Activated T-helper 2 cell treated with anti-CD3 and anti-CD28 coated beads, Interferon-gamma antibody, Interleukin-2, Interleukin-4, amounts not matched to agents 10 μg/mL and 5 μg/mL and 100 μg/mL, durations not matched to agents 14 hours and 24 hours and 36 hours (primary cell): Measurements from ENCODE around the gene ETNK1. TPM values are rescaled to one million over a fixed set of nuclear protein-coding genes. Genes with fewer than 3 reads are reported as not detected.

Experiments
- DNase-seq: peaks from one replicate; pipeline ENCODE4 v3.0.0; 2021; ENCODE audit warnings: low spot score
- H3K27ac Mint-ChIP-seq: one replicate; pipeline ENCODE4 v1.8.0; 2021; ENCODE audit warnings: mixed read lengths
- H3K27me3 Mint-ChIP-seq: one replicate; pipeline ENCODE4 v1.8.0; 2021; ENCODE audit warnings: low read depth, mixed read lengths
- H3K36me3 Mint-ChIP-seq: one replicate; pipeline ENCODE4 v1.8.0; 2021; ENCODE audit warnings: low read depth, mixed read lengths
- H3K4me1 Mint-ChIP-seq: one replicate; pipeline ENCODE4 v1.8.0; 2021; ENCODE audit warnings: low read depth, mixed read lengths
- H3K4me3 Mint-ChIP-seq: one replicate; pipeline ENCODE4 v1.8.0; 2021; ENCODE audit warnings: low read depth, mild to moderate bottlenecking, moderate library complexity, mixed read lengths
- H3K9me3 Mint-ChIP-seq: one replicate; pipeline ENCODE4 v1.8.0; 2021; ENCODE audit warnings: mixed read lengths
- intact Hi-C: fragments of 100-400 bp; cut with micrococcal nuclease; formaldehyde crosslinking; loops from one replicate; pipeline ENCODE4 v1.15.1; 2023
- total RNA-seq: library from RNA; stranded (reverse); gene quantifications from 2 replicates; pipeline ENCODE4 v1.2.3, GENCODE V29; 2022

The ETNK1 gene
- total RNA-seq, 1 donor from 2014 or later: 120 TPM

DNA sequence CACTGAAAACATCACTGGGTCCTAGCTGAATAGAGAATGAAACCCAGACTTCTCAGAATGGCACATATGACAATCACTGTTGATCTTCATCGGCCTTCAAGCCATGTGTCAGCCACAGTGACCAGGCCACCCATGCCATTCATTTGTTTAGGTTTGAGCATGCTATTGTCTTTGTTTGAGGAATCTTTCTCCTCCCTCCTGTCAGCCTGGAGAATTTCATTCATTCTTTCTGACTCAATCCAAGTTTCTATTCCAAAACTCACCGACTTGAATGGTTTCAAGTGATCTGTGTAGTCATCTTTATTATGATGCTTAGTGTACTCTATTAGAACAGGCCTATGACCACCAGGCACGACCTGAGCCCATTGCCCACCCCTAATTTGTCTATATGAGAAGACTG is 106.3 kb downstream of the ETNK1 start:
- H3K27me3 Mint-ChIP-seq: no peaks in the 10 kb centered on the region

DNA sequence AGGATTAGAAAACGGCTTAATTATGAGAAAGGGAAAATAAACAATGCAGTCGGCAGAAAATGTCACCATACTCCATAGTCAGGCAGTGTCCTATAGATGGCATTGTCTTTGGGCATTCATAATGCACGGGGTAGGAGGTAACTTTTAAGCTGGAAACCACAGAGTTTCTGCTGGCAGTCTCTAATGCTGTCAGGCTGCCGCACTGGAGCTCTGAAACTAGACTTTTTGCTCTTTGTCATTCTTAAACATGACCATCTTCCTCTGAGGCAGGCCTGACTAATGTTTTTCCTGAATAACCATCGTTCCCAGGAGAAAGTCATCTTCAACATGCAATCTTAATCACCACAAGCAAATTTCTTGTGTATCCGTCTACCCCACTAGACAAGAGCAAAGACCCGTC is 108.8 kb downstream of the ETNK1 start:
- Mint-ChIP-seq H3K27ac (no peak overlapping the region), H3K9me3 (no peaks in the 10 kb centered on the region), H3K4me1 (no peaks in the 10 kb centered on the region), H3K36me3 (no peaks in the 10 kb centered on the region), H3K27me3 (peaks cover 2% of the 10 kb centered on the region), H3K4me3 (no peak overlapping the region)
- no peak for DNase-seq
- intact Hi-C loops: no loop called here

More for the DNA sequence above, 106.3 kb downstream of the ETNK1 start:
- H3K4me1 Mint-ChIP-seq: no peaks in the 10 kb centered on the region
- no peaks in the 10 kb centered on the region for H3K36me3 Mint-ChIP-seq
- no peaks in the 10 kb centered on the region for H3K9me3 Mint-ChIP-seq
- no peak overlapping the region for H3K27ac Mint-ChIP-seq
- no peak overlapping the region for H3K4me3 Mint-ChIP-seq
- no peak for DNase-seq
- intact Hi-C loops: no loop called here

DNA sequence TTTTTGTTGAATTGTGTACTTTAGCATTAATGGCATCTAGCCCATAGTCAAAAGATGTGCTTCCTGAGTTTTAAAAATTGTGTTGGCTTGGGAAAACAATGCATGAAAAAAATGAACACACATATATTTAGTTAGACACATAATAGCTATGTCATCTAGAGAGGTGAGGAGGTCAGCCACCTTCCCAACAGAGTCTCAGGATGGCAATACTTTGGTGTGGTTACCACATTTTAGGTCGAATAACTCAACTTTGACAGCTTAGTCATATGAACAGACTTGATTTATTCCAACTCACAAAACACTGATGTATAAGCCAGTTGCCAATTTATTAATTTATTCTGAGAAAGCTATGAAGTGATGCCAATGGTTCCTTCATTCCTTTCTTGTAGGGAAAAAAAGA is 114.0 kb downstream of the ETNK1 start:
- no peak overlapping the region for H3K4me3 Mint-ChIP-seq
- H3K27me3 Mint-ChIP-seq: peaks cover 7% of the 10 kb centered on the region
- H3K9me3 Mint-ChIP-seq: no peaks in the 10 kb centered on the region
- no peaks in the 10 kb centered on the region for H3K36me3 Mint-ChIP-seq
- intact Hi-C loops: no loop called here
- H3K27ac Mint-ChIP-seq: no peak overlapping the region
- H3K4me1 Mint-ChIP-seq: no peaks in the 10 kb centered on the region
- DNase-seq: no peak

Other genes starting within 250 kb of the ETNK1 start
- 31.9 and 36.3 TPM in 2 replicates for gene C2CD5, start 80.6 kb upstream of the ETNK1 start, total RNA-seq